GM18505 (cell line): ENCODE data around the gene PJA2.

ENCODE experiments used
- ATAC-seq: cut with Tn5 transposase; IDR thresholded peaks from one replicate; pipeline ENCODE4 v1.9.1; 2021; ENCODE audit not compliant: unreplicated experiment
- POLR2A ChIP-seq: IDR thresholded peaks from 4 replicates; pipeline ENCODE4 v1.6.1; 2011; ENCODE audit warnings: borderline replicate concordance; ENCODE audit not compliant: insufficient read depth, insufficient read length; ENCODE audit errors: extremely low read depth

PJA2 gene

DNA sequence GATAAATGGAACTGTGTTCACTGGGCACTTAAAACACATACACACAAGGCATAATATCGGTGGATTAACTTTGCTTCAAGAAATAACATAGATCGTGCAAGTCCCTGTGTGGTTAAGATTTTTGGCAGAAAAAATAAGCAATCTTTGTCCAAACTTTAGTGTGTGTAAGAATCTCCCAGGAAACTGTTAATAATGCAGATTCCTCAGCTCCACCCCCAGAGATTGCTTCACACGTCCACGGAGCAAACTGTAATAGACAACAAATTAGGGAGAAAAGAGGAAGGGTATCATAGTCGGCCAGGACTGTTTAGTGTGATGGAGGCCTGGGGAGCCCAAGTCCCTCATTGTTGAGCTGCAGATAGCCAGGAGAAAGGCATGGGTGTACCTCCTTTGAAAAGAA lies 84.8 kb downstream of the PJA2 start:
- no peak for ATAC-seq
- no peak for TF ChIP-seq POLR2A

DNA sequence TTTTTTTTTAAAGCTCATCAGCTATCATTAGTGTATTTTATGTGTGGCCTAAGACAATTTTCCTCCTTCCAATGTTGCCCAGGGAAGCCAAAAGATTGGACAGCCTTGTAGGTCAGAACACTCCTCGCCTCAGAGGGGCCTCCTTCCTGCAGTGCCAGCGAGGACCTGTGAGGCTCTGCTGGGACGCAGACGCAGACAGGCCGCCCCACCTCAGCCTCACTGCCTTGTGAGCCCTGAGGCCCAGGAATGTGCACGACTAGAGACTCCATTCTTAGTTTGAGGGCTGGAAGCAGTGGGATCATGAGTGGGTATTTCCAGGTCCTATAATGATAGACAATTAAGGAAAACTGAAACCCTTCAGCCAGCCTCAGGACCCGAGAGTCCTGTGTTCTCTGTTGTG lies 85.4 kb downstream of the PJA2 start:
- ATAC-seq = no peak
- no peak for TF ChIP-seq POLR2A

DNA sequence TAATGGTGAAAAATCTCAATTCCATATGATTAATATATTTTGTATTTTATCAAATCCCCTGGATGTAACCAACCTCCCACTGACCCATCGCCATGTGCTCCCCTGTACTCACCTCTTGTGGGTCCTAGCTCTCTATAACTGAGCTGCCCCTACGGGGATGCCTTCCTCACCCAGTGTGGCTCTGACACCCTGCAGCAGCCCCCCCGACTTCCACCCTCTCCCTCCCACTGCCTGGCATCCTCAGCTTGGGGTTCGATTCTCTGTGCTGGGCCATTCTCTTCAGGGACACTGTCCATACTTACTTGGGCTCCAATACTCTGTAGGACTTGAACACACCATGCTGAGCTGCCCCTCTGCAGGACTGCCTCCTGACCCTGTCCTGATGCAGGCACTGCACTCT lies 87.1 kb downstream of the PJA2 start:
- ATAC-seq = no peak
- no peak for TF ChIP-seq POLR2A

DNA sequence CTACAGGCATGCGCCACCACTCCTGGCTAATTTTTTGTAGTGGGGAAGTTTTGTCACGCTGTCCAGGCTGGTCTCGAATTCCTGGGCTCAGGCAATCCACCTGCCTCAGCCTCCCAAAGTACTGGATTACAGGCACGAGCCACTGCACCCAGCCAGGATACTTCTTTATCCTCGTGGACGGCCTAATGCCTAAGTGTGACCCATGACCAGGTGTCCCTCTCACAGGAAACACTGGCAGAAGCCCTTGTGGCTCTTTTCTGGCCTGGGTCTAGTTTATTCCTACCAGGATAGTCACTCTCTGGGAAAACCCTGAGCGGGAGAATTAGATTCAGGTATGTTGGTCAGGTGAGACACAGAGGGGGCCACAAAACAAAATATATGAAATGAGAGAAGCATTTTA lies 90.4 kb downstream of the PJA2 start:
- no peak for TF ChIP-seq POLR2A
- ATAC-seq = no peak

DNA sequence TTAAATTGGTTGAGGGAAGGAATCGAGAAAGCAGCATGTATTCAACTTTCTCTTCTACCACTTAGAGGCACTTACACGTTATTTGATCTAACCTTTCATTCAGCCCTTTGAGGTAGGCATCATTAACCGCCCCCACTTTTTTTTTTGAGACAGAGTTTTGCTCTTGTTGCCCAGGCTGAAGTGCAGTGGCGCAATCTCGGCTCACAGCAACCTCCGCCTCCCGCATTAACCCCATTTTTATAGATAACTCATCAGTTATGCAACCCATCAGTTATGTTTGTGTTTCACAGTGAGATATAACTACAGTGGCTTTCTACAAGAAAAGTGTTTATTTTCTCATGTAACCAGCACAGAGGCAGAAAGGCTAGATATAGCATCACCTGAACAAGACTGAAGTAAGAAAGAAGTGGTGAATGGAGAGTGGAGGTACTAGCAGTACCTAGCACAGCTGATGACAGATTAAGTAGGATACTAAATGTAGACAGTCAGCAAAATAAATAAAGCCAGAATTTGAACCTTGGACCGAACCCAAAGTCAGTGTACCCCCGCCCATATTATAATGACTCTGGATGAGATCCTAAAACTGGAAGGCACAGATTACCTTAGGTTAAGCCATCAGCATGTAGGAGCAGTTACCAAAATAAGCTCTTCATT lies 91.2 kb downstream of the PJA2 start:
- no peak for ATAC-seq
- no peak for TF ChIP-seq POLR2A

DNA sequence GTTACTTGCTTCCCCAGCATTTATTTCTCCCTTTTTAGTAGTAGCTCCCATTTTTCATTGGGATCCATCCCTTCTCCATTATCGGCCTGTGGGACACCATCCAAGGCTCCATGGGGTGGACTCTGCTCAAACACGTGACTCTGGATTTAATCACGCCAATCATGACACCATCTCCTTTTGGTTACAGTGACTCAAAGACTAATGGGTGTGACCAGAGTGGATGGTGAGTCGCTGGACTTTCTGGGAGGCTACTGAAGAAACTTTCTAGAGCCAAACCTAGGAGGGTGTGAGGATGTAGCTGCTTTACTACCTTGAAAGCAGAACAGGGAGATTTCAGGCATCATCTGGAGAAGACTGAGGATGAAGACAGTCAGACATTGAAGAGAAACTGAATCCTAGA lies 93.1 kb downstream of the PJA2 start:
- no peak for TF ChIP-seq POLR2A
- ATAC-seq = no peak

DNA sequence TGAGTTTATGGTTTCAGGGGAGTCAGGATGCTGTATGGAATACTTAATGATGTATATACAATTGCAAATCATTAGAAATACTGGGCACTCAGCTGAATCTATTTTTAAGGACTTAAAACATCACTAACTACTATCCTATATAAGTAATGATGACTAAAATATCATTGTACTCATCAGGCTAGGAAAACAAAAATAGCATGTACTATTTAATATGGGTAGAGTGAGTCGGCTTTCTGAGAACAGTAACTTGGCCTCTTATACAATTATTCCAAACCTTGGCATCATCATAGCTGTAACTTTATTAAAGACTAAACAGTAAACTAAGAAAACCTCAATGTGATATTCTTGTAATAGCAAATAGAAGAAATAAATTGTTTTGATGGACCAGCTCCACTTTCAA lies 94.5 kb downstream of the PJA2 start:
- no peak for TF ChIP-seq POLR2A
- no peak for ATAC-seq

DNA sequence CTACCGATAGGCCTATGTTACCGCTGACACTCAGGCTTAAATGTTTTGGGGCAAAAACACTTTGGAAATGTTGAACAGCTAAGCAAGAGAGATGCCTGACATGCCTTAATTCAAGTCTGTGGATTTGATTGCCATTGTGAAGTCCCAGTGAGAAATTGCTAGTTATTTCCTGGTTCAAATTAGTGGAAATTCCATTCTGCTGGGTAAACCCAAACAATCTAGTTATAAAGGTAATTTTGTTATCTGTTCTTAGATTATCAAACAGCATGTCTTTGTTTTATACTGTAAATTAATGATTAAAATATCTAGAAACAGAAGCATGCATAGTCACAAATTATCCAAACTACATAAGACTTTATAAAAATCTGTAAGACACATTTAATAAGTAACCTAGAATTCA lies 96.6 kb downstream of the PJA2 start:
- ATAC-seq = no peak

DNA sequence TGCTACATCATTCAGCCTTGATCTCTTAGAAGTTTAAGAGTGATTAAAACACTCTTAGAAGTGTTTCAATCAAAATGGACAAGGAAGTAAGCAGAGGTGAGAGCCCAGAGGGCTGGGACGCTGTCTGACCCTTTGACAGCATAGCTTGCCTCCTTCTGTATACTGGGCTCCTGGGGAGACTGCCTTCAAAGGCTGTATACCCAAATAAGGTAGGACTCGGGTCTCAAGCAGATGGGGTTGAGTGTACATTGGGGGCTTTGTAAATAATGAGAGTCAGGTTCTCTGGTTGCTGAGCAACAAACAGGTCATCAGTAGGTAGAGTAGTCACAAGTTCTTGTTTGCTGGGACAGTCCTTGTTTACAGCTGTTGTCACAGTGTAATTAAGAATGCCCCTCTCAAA lies 97.1 kb downstream of the PJA2 start:
- no peak for TF ChIP-seq POLR2A
- no peak for ATAC-seq

More for the DNA sequence above, 96.6 kb downstream of the PJA2 start:
- no peak for TF ChIP-seq POLR2A

DNA sequence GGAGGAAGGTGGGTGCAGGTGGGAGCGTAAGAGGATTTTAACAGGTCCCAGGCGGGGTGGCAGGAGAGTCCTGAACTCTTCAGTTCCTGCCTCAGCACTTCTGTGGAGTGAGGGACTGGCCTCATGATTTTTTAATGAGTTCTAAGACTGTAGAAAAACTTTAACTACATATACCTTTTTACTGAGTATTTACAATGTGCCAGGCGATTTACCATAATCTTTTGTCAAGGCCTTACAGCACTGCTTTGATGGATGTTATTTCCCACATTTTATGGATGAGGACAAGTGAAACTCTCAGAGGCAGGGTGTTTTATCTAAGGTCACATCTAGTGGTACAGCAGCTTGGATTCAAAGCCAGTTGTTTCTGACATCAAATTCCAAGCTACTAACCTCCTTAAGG lies 99.5 kb downstream of the PJA2 start:
- no peak for TF ChIP-seq POLR2A
- ATAC-seq = no peak

DNA sequence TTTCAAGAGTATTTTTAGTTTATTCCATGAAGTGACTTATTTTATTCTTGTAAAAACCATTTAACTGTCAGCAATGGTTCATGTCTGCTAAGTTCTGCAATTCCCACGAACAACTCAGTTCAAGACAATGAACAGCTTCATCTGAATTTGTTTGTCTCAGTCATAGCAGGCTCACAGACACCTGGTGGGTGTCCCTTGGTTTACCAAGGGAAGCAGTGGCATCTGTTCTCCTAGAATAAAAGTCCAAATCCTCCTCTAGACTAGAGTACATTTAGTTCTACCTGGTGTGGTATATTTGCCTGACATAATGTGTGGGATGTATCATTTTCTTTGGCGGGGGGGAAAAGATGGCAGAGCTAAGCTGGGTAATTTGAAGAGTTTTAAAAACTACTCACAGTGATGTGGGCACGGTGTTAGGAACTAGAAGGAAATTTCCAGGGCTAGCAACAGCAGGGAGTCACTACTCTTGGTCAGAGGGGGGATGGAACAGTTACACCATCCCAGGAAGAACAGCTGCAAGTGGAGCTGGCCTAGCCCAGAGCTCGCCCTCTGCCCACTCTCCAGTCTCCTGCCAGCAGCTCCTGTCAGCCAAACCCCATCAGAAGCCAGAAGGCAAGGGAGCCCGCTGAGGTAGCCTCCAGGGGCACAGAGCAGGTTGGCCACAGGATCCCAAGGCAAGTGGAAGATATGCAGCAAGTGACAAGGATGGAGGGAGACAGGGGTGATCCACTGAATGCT lies 100.3 kb downstream of the PJA2 start:
- ATAC-seq = no peak
- TF ChIP-seq POLR2A = no peak

DNA sequence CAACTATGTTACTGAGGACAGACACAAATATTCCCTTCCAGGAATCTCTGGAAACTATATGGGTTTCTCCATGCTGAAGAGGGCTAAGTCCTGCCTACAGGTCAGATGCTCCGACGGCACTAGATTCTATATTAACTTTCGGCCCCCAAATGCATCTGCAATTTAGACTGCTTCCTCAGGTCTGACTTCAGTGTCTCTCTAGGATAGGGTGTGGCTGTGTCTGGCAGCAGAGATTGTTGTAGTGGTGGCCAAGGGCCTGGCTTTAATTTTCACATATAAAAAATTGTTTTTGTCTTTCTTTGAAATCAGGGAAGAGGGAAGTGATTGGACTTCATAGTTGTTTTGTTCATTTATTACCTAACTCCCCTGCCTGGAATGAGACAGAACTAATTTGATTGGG lies 101.8 kb downstream of the PJA2 start:
- TF ChIP-seq POLR2A = no peak
- ATAC-seq = no peak

DNA sequence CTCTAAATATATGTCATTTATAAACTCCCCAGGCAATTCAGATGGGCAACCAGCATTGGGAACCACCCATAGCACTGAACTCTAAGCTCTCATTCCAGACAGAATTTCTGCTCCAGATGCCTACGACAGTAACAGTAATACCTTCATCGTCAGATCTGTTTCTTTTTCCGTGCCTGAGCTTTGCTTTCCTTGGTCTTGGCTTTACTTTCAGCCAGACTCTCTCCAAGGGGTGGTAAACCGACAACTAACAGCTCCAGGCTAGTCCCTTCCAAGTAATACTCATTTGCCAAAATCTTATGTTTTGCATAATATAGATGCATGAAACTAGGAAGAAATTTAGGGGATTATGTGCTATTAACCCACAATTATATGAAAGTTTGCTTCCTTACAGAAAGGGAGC lies 102.3 kb downstream of the PJA2 start:
- no peak for TF ChIP-seq POLR2A
- no peak for ATAC-seq

DNA sequence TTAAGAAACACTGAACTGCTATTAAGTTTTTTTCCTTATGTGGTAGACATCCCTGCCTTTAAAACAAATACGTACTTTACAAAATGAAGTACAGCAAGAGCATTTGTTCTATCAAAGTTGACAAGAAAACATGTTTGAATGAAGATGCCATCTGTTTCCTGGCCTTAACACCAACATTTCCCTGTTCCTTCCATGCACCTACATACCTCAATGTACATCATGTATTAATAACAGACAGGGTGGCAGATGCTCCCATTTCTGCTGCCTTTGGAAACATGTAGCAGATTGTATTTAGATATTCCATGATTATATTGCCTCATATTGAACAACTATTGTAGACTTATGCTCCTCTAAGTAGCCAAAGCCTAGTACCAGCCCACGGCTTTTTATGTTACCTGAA lies 104.4 kb downstream of the PJA2 start:
- no peak for ATAC-seq
- no peak for TF ChIP-seq POLR2A
